HFF-Myc (cell line): ENCODE measurements around the gene GPC1.
"Not testable (repeated sequence)": the region's sequence is repeated elsewhere in the genome, so short reads cannot be mapped to it uniquely, and the experiment has no call there.

Experiments used
- DNase-seq: peaks from one replicate; pipeline ENCODE4 v3.0.0-alpha.2; 2011; ENCODE audit warnings: low read depth; ENCODE audit errors: extremely low read depth
- H3K4me3 ChIP-seq: replicated peaks from 2 replicates; pipeline ENCODE4 v1.5.1; 2011; ENCODE audit warnings: low read depth, mild to moderate bottlenecking, control low read depth, low read length
- TF ChIP-seq, protein P1 (sequence below): IDR thresholded peaks from 2 replicates; pipeline ENCODE4 v1.5.1; 2012; ENCODE audit warnings: mild to moderate bottlenecking, low read depth, low read length, control low read depth; ENCODE audit errors: missing control alignments

The GPC1 gene

DNA sequence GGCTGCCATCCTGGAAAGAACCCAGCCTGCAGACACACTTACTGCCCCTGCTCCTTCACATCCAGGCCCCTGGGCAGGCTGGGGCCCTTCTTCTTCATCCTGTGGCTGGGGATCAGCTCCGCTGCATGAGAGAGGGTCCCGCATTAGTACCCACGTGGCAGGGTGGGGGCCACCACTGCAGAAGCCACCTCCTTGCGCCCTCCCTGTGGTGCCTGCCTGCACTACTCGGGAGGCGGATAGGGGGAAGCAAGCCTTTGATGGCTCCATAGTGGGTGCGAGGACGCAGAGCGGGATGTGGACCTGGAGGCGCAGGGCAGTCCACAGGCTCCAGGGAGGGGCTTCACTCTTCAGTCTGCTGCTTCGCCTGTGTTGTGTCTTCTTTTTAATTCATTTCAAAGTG lies 46.7 kb downstream of the GPC1 start:
- no peak for DNase-seq
- TF ChIP-seq, protein P1, sequence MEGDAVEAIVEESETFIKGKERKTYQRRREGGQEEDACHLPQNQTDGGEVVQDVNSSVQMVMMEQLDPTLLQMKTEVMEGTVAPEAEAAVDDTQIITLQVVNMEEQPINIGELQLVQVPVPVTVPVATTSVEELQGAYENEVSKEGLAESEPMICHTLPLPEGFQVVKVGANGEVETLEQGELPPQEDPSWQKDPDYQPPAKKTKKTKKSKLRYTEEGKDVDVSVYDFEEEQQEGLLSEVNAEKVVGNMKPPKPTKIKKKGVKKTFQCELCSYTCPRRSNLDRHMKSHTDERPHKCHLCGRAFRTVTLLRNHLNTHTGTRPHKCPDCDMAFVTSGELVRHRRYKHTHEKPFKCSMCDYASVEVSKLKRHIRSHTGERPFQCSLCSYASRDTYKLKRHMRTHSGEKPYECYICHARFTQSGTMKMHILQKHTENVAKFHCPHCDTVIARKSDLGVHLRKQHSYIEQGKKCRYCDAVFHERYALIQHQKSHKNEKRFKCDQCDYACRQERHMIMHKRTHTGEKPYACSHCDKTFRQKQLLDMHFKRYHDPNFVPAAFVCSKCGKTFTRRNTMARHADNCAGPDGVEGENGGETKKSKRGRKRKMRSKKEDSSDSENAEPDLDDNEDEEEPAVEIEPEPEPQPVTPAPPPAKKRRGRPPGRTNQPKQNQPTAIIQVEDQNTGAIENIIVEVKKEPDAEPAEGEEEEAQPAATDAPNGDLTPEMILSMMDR = no peak
- H3K4me3 ChIP-seq = no peak overlapping the region

DNA sequence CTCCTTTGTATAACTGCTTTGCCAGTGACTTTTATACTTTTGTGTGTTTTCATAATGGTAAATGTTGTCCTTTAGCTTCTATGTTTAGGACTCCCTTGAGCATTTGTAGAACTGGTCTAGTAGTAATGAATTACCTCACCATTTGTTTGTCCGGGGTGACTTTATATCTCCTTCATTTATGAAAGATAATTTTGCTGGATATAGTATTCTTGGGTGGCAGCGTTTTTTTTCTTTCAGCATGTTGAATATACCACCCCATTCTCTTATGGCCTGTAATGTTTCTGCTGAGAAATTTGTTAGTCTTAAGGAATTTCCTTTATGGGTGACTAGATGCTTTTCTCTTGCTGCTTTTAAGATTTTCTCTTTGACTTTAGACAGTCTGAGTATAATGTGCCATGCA lies 56.0 kb downstream of the GPC1 start:
- DNase-seq = no peak
- TF ChIP-seq, protein P1 = no peak
- H3K4me3 ChIP-seq = no peak overlapping the region

DNA sequence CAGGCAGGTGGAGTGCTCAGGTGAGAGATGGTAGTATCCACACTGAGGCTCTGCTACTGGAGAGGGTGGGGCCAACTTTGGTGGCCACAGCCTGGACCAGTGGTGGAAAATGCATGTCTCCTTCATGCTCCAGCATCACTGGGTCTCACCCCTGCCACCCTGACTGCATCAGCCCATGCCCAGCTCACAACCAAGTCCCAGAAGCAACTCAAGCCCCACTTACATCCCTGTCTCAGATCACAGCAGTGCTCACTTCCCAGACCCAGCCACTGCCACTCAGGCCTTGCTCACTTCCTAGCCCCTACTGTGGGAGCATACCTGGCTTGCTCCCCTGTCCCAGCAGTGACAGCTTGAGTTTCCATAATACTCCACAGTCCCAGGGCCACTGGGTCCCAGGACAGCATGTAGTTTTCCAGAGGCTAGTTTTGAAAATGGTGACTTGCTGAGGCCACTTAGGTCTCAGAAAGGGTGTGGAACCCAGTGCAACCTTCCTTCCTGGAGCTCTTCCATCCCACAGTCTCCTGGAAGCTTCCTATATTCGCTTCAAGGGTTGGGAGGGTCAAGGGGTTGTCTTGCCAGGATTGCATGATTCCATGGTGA lies 58.8 kb downstream of the GPC1 start:
- TF ChIP-seq, protein P1 = no peak
- DNase-seq = no peak
- no peak overlapping the region for H3K4me3 ChIP-seq

DNA sequence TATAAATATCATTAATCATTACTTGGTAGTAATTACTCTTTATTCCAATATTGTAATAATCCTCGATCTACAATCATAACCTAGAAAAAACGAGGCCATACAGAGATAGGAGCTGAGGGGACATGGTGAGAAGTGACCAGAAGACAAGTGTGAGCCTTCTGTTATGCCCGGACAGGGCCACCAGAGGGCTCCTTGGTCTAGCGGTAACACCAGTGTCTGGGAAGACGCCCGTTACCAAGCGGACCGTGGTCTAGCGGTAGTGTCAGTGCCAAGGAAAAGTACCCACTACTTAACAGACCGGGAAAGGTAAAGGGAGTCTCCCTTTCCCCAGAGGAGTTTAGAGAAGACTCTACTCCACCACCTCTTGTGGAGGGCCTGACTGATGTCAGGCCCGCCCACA lies 59.5 kb downstream of the GPC1 start:
- not testable (repeated sequence) for H3K4me3 ChIP-seq, DNase-seq
- TF ChIP-seq, protein P1 = peak; percentile 39

DNA sequence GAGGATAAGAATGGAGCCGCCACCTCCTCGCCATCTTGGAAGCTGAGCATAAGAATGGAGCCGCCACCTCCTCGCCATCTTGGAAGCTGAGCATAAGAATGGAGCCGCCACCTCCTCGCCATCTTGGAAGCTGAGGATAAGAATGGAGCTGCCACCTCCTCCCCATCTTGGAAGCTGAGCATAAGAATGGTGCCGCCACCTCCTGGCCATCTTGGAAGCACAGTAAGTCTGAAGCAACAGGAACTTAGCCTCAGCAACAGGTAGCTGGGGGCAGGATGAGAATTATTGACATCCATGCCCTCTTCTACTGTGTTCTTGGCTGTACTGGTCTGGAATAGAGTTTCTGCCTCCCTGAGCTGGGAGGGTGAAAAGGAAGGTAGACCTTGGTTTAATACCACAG lies 61.6 kb downstream of the GPC1 start:
- TF ChIP-seq, protein P1 = peak; percentile 34
- DNase-seq, H3K4me3 ChIP-seq: not testable (repeated sequence)

DNA sequence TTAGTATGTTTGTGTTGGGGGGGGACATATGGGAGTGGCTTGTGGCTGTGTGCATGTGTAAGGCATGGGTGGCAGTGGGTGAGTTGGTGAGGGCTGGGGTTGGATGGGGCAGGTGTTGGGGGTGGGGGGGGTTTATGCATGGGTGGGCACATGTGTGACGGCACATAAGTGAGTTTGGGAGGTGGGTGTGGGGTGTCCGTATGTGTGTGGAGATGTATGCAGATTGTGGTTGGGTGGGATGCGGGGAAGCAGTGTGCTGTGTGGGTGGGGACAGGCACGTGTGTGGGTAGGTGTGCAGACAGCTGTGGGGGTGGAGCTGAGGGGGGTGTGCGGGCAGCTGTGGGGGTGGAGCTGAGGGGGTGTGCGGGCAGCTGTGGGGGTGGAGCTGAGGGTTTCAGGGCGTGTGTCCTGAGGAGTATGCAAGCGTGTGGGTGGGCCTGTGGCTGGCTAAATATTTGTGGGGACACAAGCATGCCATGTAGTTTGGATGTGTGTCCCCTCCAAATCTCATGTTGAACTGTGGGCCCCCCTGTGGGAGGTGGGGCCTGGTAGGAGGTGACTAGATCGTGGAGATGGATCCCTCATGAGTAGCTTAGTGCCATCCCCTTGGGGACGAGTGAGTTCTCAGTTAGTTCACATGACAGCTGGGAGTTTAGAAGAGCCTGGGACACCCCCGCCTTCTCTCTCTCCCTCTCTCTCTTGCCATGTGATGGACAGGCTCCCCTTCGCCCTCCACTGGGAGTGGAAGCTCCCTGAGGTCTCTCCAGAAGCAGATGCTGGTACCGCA lies 62.9 kb downstream of the GPC1 start:
- no peak for DNase-seq
- no peak overlapping the region for H3K4me3 ChIP-seq
- TF ChIP-seq, protein P1 = no peak
